ENCODE data around the gene GNA12.

- TF ChIP-seq REST (IDR thresholded peaks at IDR 0.05; ENCODE audit: low read depth) (no peak), EP300 (IDR thresholded peaks at IDR 0.05; ENCODE audit: borderline replicate concordance) (no peak)
Measured at GRCh38 chr7:2861509-2861908, 17.4 kb upstream of the GNA12 start.

Measured in Ishikawa (cell line).